ENCODE measurements around the gene NEDD4L.

Gene NEDD4L

GRCh38 chr18:58051765-58052460 is 7.9 kb downstream of the NEDD4L start:
- DNase-seq: peak; percentile 21
- Histone ChIP-seq H3K27me3 (replicated peaks) (no peaks in the 10 kb centered on the region), H3K4me3 (ENCODE audit: low read depth, low read length) (no peak overlapping the region), H3K27ac (no peak overlapping the region), H3K36me3 (replicated peaks) (no peaks in the 10 kb centered on the region)
- in situ Hi-C loops (cut with HindIII; ENCODE audit: low pct_ligation_motif_present, low sequenced_read_pairs): no loop called here
- TF ChIP-seq, protein P1, sequence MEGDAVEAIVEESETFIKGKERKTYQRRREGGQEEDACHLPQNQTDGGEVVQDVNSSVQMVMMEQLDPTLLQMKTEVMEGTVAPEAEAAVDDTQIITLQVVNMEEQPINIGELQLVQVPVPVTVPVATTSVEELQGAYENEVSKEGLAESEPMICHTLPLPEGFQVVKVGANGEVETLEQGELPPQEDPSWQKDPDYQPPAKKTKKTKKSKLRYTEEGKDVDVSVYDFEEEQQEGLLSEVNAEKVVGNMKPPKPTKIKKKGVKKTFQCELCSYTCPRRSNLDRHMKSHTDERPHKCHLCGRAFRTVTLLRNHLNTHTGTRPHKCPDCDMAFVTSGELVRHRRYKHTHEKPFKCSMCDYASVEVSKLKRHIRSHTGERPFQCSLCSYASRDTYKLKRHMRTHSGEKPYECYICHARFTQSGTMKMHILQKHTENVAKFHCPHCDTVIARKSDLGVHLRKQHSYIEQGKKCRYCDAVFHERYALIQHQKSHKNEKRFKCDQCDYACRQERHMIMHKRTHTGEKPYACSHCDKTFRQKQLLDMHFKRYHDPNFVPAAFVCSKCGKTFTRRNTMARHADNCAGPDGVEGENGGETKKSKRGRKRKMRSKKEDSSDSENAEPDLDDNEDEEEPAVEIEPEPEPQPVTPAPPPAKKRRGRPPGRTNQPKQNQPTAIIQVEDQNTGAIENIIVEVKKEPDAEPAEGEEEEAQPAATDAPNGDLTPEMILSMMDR (IDR thresholded peaks at IDR 0.05; ENCODE audit: low read depth, low read length, missing control alignments): peak; percentile 18

DNA sequence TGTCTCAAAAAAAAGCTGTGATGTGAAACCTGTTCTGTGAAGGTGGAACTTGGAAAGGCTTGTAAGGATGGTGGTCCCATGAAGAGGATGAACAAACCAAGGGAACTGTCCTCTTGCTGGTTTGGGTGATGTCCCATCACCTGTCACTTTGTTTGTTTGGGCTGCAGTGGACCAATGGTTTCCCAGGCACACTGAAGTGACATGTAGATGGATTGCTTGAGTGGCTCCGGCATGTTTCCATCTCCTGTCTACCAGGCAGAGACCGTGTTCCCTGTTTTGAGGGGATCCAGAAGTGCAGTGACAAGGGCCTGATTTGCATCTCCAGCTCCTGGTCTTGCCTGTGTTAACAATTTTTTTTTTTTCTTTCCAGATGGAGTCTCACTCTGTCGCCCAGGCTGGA is 8.9 kb downstream of the NEDD4L start:
- DNase-seq: no peak
- H3K4me3 ChIP-seq (ENCODE audit: low read depth, low read length): no peak overlapping the region
- H3K27ac ChIP-seq: no peak overlapping the region
- TF ChIP-seq, protein P1 (IDR thresholded peaks at IDR 0.05; ENCODE audit: low read depth, low read length, missing control alignments): no peak
- in situ Hi-C loops (cut with HindIII; ENCODE audit: low pct_ligation_motif_present, low sequenced_read_pairs): no loop called here
- H3K27me3 ChIP-seq (replicated peaks): no peaks in the 10 kb centered on the region
- no peaks in the 10 kb centered on the region for H3K36me3 ChIP-seq (replicated peaks)

- peak overlapping the region; percentile 40 for H3K27ac ChIP-seq
- in situ Hi-C loops (cut with HindIII; ENCODE audit: low pct_ligation_motif_present, low sequenced_read_pairs): no loop called here
- no peaks in the 10 kb centered on the region for H3K27me3 ChIP-seq (replicated peaks)
- peak; percentile 26 for DNase-seq
- H3K36me3 ChIP-seq (replicated peaks): no peaks in the 10 kb centered on the region
- no peak overlapping the region for H3K4me3 ChIP-seq (ENCODE audit: low read depth, low read length)
- TF ChIP-seq, protein P1 (IDR thresholded peaks at IDR 0.05; ENCODE audit: low read depth, low read length, missing control alignments): no peak
Measured at GRCh38 chr18:58054041-58054781, 10.2 kb downstream of the NEDD4L start.

DNA sequence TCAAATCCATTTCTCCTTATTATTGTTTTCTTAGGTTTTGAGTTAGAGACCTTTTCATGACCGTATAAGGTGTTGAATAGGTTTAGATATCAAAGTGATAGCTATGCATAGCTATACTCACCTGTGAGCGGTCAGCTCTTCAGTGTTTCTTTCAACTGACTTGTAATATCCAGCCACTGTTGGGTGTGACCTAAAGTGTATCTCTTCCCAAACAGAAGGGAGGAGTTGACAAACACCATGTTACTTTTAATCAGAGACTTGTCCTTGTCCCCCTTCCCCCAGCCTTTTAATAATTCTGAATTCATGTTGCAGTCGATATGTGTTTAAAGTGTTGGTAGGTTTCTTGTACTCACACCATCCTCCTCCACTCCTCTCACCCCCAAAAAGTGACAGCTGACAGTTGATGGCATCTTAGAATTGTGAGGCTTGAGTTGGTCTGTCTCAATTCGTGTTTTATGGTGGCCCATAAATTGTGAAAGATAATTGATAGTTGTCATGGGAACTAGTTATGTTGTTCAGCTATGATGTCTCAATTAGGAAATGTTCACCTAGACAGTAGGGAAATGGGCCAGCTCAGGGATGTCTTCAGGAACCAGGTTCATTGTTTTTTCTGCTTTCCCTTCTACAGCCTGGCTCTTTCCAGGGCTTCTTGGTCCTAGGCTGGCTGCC is 12.0 kb downstream of the NEDD4L start:
- no peaks in the 10 kb centered on the region for H3K27me3 ChIP-seq (replicated peaks)
- no peak overlapping the region for H3K27ac ChIP-seq
- in situ Hi-C loops (cut with HindIII; ENCODE audit: low pct_ligation_motif_present, low sequenced_read_pairs): no loop called here
- TF ChIP-seq, protein P1 (IDR thresholded peaks at IDR 0.05; ENCODE audit: low read depth, low read length, missing control alignments): no peak
- H3K4me3 ChIP-seq (ENCODE audit: low read depth, low read length): no peak overlapping the region
- no peaks in the 10 kb centered on the region for H3K36me3 ChIP-seq (replicated peaks)
- DNase-seq: no peak

DNA sequence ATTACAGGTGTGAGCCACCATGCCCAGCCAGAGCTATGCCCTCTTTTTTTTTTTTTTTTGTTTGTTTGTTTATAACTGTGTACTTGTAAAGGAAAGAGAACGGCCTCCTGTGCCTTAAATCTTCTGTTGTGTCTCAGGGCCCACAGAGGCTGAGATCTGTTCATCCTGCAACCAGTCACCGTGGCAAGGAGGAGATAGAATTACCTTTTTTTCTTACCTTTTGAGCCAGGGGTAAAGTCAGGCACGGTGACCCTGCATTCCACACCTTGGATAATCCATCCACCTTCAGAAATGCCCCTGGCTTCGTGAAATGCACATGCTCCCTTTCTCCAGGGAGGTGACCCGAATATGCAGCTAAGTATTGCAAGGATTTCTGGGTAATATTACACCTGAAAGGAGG is 12.8 kb downstream of the NEDD4L start:
- in situ Hi-C loops (cut with HindIII; ENCODE audit: low pct_ligation_motif_present, low sequenced_read_pairs): no loop called here
- TF ChIP-seq, protein P1 (IDR thresholded peaks at IDR 0.05; ENCODE audit: low read depth, low read length, missing control alignments): no peak
- no peaks in the 10 kb centered on the region for H3K36me3 ChIP-seq (replicated peaks)
- no peak for DNase-seq
- H3K4me3 ChIP-seq (ENCODE audit: low read depth, low read length): no peak overlapping the region
- no peaks in the 10 kb centered on the region for H3K27me3 ChIP-seq (replicated peaks)
- H3K27ac ChIP-seq: no peak overlapping the region

All from brain microvascular endothelial cell (primary cell).